HepG2 (cell line): Measurements from ENCODE around the gene MAPK8IP3. TPM values are rescaled to one million over a fixed set of nuclear protein-coding genes. Genes with fewer than 3 reads are reported as not detected.

Source experiments
- CHCHD3 ChIP-seq: sonication (generic); formaldehyde crosslinking; IDR thresholded peaks from 2 replicates; pipeline ENCODE4 v1.8.0; 2022; ENCODE audit warnings: mild to moderate bottlenecking, missing genetic modification reagents, moderate library complexity
- FOSL1 ChIP-seq: sonication (generic); formaldehyde crosslinking; IDR thresholded peaks from 2 replicates; pipeline ENCODE4 v1.9.0; 2021; ENCODE audit warnings: missing genetic modification reagents, borderline replicate concordance
- HOMEZ ChIP-seq: IDR thresholded peaks from 2 replicates; pipeline ENCODE4 v1.6.1; 2016; ENCODE audit warnings: low read depth
- KLF13 ChIP-seq: sonication (generic); formaldehyde crosslinking; IDR thresholded peaks from 2 replicates; pipeline ENCODE4 v1.4.0; 2020; ENCODE audit warnings: mild to moderate bottlenecking, missing genetic modification reagents
- PAX8 ChIP-seq: sonication (generic); formaldehyde crosslinking; IDR thresholded peaks from 2 replicates; pipeline ENCODE4 v1.8.0; 2022; ENCODE audit warnings: mild to moderate bottlenecking, missing genetic modification reagents, borderline replicate concordance
- TCF7L2 ChIP-seq: IDR thresholded peaks from 2 replicates; pipeline ENCODE4 v1.6.1; 2011; ENCODE audit warnings: mild to moderate bottlenecking, low read depth, low read length, moderate library complexity
- WIZ ChIP-seq: sonication (generic); formaldehyde crosslinking; IDR thresholded peaks from 2 replicates; pipeline ENCODE4 v1.5.1; 2020; ENCODE audit warnings: mild to moderate bottlenecking, missing genetic modification reagents
- ZNF10 ChIP-seq: sonication (generic); formaldehyde crosslinking; IDR thresholded peaks from 2 replicates; pipeline ENCODE4 v1.4.0; 2020; ENCODE audit warnings: mild to moderate bottlenecking, low read depth, missing genetic modification reagents, borderline replicate concordance
- ZNF598 ChIP-seq: sonication (generic); formaldehyde crosslinking; IDR thresholded peaks from 2 replicates; pipeline ENCODE4 v1.5.1; 2020; ENCODE audit warnings: mild to moderate bottlenecking, missing genetic modification reagents, borderline replicate concordance
- ZNF605 ChIP-seq: sonication (generic); formaldehyde crosslinking; IDR thresholded peaks from 2 replicates; pipeline ENCODE4 v1.8.0; 2022; ENCODE audit warnings: mild to moderate bottlenecking, missing genetic modification reagents
- ZNF703 ChIP-seq: sonication (generic); formaldehyde crosslinking; IDR thresholded peaks from 2 replicates; pipeline ENCODE4 v1.5.1; 2020; ENCODE audit warnings: missing genetic modification reagents, mild to moderate bottlenecking, moderate library complexity, borderline replicate concordance
- polyA plus RNA-seq, 8 experiments: library from polyadenylated mRNA; depleted of rRNA in 3 of 8; stranded (reverse) in 7 of 8; unstranded in 1 of 8; fragments of >200 nt; fragmentation: Illumina TruSeq in 4 of 8; extraction: Trizol in 4 of 8; gene quantifications; 2 replicates each; pipeline versions ENCODE4 v1.2.1 to v1.2.3, GENCODE V29; 2011 to 2016; ENCODE audit warnings: low read depth in 4 of 8, missing spikeins in 1 of 8, mixed read lengths in 1 of 8; ENCODE audit not compliant: insufficient read depth in 1 of 8
- total RNA-seq, 5 experiments: library from RNA; depleted of rRNA; stranded (reverse); fragments of >200 nt; fragmentation: Illumina TruSeq; extraction: Trizol; gene quantifications; 2 replicates each; pipeline ENCODE4 v1.2.3, GENCODE V29; 2016; ENCODE audit warnings: low read depth in 1 of 5
- TF ChIP-seq, protein P1 (sequence below): sonication (generic); formaldehyde crosslinking; IDR thresholded peaks from 2 replicates; pipeline ENCODE4 v1.4.0; 2020; ENCODE audit warnings: mild to moderate bottlenecking, low read depth, missing genetic modification reagents
- TF ChIP-seq, protein P2 (sequence below): sonication (generic); formaldehyde crosslinking; IDR thresholded peaks from 2 replicates; pipeline ENCODE4 v1.4.0; 2020; ENCODE audit warnings: missing genetic modification reagents, borderline replicate concordance
- TF ChIP-seq, protein P3 (sequence below): sonication (generic); formaldehyde crosslinking; IDR thresholded peaks from 2 replicates; pipeline ENCODE4 v1.4.0; 2020; ENCODE audit warnings: missing genetic modification reagents
- TF ChIP-seq, protein P4 (sequence below): sonication (generic); formaldehyde crosslinking; IDR thresholded peaks from 2 replicates; pipeline ENCODE4 v1.8.1; 2023; ENCODE audit warnings: mild to moderate bottlenecking, missing genetic modification reagents
- TF ChIP-seq, protein P5 (sequence below): sonication (generic); formaldehyde crosslinking; conservative IDR thresholded peaks from 2 replicates; pipeline ENCODE4 v1.4.0; 2020; ENCODE audit warnings: mild to moderate bottlenecking, missing genetic modification reagents, moderate library complexity
- TF ChIP-seq, protein P6 (sequence below): sonication (generic); formaldehyde crosslinking; IDR thresholded peaks from 2 replicates; pipeline ENCODE4 v1.8.1; 2023; ENCODE audit warnings: mild to moderate bottlenecking, missing genetic modification reagents

The MAPK8IP3 gene
- total and polyA plus RNA-seq, 2 of the 13 experiments (the other 11 are each of a cell fraction or from before 2014, with no cell fraction given), result 25.1 to 41.7 TPM

DNA sequence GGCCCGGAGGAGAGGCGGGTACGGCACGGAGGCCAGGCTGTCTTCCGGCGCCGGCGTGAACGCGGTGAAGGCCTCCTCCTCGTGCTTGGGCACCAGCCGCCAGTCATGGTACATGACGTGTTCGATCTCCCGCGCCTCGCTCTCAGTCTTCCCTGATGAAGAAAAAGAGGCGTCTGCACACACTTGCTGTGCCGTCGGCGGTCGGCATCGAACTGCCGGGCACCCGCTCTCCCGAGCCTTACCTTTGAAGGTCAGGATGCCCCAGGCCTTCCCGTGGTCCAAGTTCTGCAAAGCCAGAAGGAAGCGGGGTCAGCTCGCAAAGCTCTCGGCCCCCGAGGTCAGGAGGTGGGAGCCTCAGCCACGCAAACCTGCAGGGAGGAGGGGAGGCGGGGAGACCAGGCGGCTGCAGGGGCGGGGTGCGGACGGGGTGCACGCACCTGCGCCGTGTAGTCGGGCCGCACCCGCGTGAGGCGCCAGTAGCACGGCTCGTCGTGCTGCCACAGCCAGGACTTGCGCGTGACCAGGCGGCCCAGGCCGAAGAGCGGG is 66.4 kb downstream of the MAPK8IP3 start, which contains the start of gene EME2 (continued):
- TF ChIP-seq KLF13 (CRISPR knock-in tag) (peak; percentile 96), ZNF703 (CRISPR knock-in tag) (peak; percentile 3; the same call in 1 of the 2 replicates), FOSL1 (CRISPR knock-in tag) (no peak), ZNF605 (CRISPR knock-in tag) (0 out of 2 replicates have a peak, but pooled peaks have one; percentile 10), CHCHD3 (CRISPR knock-in tag) (no peak), ZNF598 (CRISPR knock-in tag) (no peak), WIZ (CRISPR knock-in tag) (no peak), TCF7L2 (no peak), HOMEZ (CRISPR knock-in tag) (no peak), ZNF10 (CRISPR knock-in tag) (no peak), PAX8 (CRISPR knock-in tag) (no peak; the same call in 1 of the 2 replicates)
- TF ChIP-seq, protein P1, sequence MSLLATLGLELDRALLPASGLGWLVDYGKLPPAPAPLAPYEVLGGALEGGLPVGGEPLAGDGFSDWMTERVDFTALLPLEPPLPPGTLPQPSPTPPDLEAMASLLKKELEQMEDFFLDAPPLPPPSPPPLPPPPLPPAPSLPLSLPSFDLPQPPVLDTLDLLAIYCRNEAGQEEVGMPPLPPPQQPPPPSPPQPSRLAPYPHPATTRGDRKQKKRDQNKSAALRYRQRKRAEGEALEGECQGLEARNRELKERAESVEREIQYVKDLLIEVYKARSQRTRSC, result no peak
- TF ChIP-seq, protein P2, sequence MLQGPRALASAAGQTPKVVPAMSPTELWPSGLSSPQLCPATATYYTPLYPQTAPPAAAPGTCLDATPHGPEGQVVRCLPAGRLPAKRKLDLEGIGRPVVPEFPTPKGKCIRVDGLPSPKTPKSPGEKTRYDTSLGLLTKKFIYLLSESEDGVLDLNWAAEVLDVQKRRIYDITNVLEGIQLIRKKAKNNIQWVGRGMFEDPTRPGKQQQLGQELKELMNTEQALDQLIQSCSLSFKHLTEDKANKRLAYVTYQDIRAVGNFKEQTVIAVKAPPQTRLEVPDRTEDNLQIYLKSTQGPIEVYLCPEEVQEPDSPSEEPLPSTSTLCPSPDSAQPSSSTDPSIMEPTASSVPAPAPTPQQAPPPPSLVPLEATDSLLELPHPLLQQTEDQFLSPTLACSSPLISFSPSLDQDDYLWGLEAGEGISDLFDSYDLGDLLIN (CRISPR knock-in tag), result no peak
- TF ChIP-seq, protein P3, sequence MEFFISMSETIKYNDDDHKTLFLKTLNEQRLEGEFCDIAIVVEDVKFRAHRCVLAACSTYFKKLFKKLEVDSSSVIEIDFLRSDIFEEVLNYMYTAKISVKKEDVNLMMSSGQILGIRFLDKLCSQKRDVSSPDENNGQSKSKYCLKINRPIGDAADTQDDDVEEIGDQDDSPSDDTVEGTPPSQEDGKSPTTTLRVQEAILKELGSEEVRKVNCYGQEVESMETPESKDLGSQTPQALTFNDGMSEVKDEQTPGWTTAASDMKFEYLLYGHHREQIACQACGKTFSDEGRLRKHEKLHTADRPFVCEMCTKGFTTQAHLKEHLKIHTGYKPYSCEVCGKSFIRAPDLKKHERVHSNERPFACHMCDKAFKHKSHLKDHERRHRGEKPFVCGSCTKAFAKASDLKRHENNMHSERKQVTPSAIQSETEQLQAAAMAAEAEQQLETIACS (CRISPR knock-in tag), result no peak
- TF ChIP-seq, protein P4, sequence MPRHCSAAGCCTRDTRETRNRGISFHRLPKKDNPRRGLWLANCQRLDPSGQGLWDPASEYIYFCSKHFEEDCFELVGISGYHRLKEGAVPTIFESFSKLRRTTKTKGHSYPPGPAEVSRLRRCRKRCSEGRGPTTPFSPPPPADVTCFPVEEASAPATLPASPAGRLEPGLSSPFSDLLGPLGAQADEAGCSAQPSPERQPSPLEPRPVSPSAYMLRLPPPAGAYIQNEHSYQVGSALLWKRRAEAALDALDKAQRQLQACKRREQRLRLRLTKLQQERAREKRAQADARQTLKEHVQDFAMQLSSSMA (CRISPR knock-in tag), result no peak
- TF ChIP-seq, protein P5, sequence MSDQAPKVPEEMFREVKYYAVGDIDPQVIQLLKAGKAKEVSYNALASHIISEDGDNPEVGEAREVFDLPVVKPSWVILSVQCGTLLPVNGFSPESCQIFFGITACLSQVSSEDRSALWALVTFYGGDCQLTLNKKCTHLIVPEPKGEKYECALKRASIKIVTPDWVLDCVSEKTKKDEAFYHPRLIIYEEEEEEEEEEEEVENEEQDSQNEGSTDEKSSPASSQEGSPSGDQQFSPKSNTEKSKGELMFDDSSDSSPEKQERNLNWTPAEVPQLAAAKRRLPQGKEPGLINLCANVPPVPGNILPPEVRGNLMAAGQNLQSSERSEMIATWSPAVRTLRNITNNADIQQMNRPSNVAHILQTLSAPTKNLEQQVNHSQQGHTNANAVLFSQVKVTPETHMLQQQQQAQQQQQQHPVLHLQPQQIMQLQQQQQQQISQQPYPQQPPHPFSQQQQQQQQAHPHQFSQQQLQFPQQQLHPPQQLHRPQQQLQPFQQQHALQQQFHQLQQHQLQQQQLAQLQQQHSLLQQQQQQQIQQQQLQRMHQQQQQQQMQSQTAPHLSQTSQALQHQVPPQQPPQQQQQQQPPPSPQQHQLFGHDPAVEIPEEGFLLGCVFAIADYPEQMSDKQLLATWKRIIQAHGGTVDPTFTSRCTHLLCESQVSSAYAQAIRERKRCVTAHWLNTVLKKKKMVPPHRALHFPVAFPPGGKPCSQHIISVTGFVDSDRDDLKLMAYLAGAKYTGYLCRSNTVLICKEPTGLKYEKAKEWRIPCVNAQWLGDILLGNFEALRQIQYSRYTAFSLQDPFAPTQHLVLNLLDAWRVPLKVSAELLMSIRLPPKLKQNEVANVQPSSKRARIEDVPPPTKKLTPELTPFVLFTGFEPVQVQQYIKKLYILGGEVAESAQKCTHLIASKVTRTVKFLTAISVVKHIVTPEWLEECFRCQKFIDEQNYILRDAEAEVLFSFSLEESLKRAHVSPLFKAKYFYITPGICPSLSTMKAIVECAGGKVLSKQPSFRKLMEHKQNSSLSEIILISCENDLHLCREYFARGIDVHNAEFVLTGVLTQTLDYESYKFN (CRISPR knock-in tag), result no peak
- TF ChIP-seq, protein P6, sequence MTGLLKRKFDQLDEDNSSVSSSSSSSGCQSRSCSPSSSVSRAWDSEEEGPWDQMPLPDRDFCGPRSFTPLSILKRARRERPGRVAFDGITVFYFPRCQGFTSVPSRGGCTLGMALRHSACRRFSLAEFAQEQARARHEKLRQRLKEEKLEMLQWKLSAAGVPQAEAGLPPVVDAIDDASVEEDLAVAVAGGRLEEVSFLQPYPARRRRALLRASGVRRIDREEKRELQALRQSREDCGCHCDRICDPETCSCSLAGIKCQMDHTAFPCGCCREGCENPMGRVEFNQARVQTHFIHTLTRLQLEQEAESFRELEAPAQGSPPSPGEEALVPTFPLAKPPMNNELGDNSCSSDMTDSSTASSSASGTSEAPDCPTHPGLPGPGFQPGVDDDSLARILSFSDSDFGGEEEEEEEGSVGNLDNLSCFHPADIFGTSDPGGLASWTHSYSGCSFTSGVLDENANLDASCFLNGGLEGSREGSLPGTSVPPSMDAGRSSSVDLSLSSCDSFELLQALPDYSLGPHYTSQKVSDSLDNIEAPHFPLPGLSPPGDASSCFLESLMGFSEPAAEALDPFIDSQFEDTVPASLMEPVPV, result no peak
